Measurements from ENCODE around the gene ZNF19.

ZNF19 gene

GRCh38 chr16:71491054-71491453 lies 1.9 kb upstream of the ZNF19 start:
- Histone ChIP-seq H3K27ac (no peak overlapping the region), H3K4me1 (no peaks in the 10 kb centered on the region), H3K36me3 (no peaks in the 10 kb centered on the region), H3K27me3 (no peaks in the 10 kb centered on the region), H3K4me3 (no peak overlapping the region), H3K9me3 (no peaks in the 10 kb centered on the region)
- TF ChIP-seq CTCF (IDR thresholded peaks at IDR 0.05), result no peak
- intact Hi-C loops (cut with DNase I; ENCODE audit: low total_unique reads), result loop anchor here (5.0 kb wide), 1 partner anchor 39 kb away; no protein-coding TSS in a partner anchor
- no peak for DNase-seq

- Histone ChIP-seq H3K27ac (no peak overlapping the region), H3K36me3 (no peaks in the 10 kb centered on the region), H3K27me3 (no peaks in the 10 kb centered on the region), H3K9me3 (no peaks in the 10 kb centered on the region), H3K4me1 (no peaks in the 10 kb centered on the region), H3K4me3 (no peak overlapping the region)
- no peak for TF ChIP-seq CTCF (IDR thresholded peaks at IDR 0.05)
- intact Hi-C loops (cut with DNase I; ENCODE audit: low total_unique reads), result loop anchor here (5.0 kb wide), 1 partner anchor 38 kb away; no protein-coding TSS in a partner anchor
- no peak for DNase-seq
Observed at GRCh38 chr16:71490361-71490760, 1.2 kb upstream of the ZNF19 start.

- TF ChIP-seq CTCF (IDR thresholded peaks at IDR 0.05), result no peak
- Histone ChIP-seq H3K36me3 (no peaks in the 10 kb centered on the region), H3K27me3 (no peaks in the 10 kb centered on the region), H3K4me1 (peaks cover 0 to 14% (median 4%) of the 10 kb centered on the region in 4 donors), H3K27ac (peak overlapping the region; percentile 97 to 98), H3K9me3 (no peaks in the 10 kb centered on the region), H3K4me3 (peak overlapping the region; percentile 79 to 89)
- intact Hi-C loops (cut with DNase I; ENCODE audit: low total_unique reads), result loop anchor here (1.0 kb wide), 1 partner anchor 22 kb away; the partner anchor contains the start of gene ZNF23
- DNase-seq, result peak; percentile 86 to 92
Observed at GRCh38 chr16:71484006-71484893, 4.9 kb downstream of the ZNF19 start.

DNA sequence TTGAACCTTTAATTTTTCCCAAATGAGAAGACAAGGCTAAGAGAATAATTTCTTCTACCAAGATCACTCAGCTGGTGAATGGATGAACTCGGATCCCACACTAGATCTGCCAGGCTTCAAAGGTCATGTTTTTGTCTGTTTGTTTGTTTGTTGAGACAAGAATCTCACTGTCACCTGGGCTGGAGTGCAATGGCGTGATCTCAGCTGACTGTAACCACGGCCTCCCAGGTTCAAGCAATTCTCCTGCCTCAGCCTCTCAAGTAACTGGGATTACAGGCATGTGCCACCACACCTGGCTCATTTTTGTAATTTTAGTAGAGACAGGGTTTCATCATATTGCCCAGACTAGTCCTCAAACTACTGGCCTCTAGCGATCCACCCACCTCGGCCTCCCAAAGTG lies 6.6 kb downstream of the ZNF19 start:
- TF ChIP-seq CTCF (IDR thresholded peaks at IDR 0.05), result no peak
- Histone ChIP-seq H3K27me3 (no peaks in the 10 kb centered on the region), H3K4me1 (peaks cover 0 to 14% (median 4%) of the 10 kb centered on the region in 4 donors), H3K36me3 (peaks cover 9 to 14% (median 14%) of the 10 kb centered on the region in 3 donors), H3K4me3 (no peak overlapping the region), H3K9me3 (no peaks in the 10 kb centered on the region), H3K27ac (no peak overlapping the region)
- intact Hi-C loops (cut with DNase I; ENCODE audit: low total_unique reads), result no loop called here
- no peak for DNase-seq

GRCh38 chr16:71480956-71481355 lies 8.2 kb downstream of the ZNF19 start:
- TF ChIP-seq CTCF (IDR thresholded peaks at IDR 0.05), result no peak
- Histone ChIP-seq H3K4me1 (peaks cover 0 to 14% (median 4%) of the 10 kb centered on the region in 4 donors), H3K36me3 (peaks cover 26 to 30% (median 27%) of the 10 kb centered on the region in 3 donors), H3K9me3 (no peaks in the 10 kb centered on the region), H3K4me3 (no peak overlapping the region), H3K27ac (no peak overlapping the region), H3K27me3 (no peaks in the 10 kb centered on the region)
- no peak for DNase-seq
- intact Hi-C loops (cut with DNase I; ENCODE audit: low total_unique reads), result no loop called here

Measured in tibial artery (tissue), 4 donors.